Measurements from ENCODE around the gene UGT1A8. TPM values are rescaled to one million over a fixed set of nuclear protein-coding genes. Genes with fewer than 3 reads are reported as not detected.

The UGT1A8 gene
- total and polyA plus RNA-seq, 9 of the 15 experiments (the other 6 are each of a cell fraction or from before 2014, with no cell fraction given), result 0.04 TPM; not detected in 8

DNA sequence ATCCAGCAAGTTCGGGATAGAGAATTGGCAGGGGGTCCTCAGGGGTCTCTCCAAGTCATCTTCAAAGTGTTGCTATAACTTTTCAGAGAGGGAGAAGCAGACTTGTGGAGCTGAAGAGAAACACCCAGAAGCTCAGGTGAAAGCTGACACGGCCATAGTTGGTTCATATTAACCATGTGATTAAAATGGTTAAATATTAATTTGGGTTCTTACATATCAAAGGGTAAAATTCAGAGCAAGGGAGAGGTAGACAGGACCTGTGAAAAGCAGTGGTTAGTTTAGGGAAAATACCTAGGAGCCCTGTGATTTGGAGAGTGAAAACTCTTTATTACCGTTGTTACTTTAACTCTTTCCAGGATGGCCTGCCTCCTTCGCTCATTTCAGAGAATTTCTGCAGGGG lies 75.2 kb downstream of the UGT1A8 start, which contains the start of gene UGT1A6 (continued):
- TF ChIP-seq, protein P1, sequence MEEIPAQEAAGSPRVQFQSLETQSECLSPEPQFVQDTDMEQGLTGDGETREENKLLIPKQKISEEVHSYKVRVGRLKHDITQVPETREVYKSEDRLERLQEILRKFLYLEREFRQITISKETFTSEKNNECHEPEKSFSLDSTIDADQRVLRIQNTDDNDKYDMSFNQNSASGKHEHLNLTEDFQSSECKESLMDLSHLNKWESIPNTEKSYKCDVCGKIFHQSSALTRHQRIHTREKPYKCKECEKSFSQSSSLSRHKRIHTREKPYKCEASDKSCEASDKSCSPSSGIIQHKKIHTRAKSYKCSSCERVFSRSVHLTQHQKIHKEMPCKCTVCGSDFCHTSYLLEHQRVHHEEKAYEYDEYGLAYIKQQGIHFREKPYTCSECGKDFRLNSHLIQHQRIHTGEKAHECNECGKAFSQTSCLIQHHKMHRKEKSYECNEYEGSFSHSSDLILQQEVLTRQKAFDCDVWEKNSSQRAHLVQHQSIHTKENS (CRISPR knock-in tag; IDR thresholded peaks at IDR 0.05), result no peak
- no peak for TF ChIP-seq GATAD2B (IDR thresholded peaks at IDR 0.05; ENCODE audit: borderline replicate concordance)
- TF ChIP-seq SRF (CRISPR knock-in tag; IDR thresholded peaks at IDR 0.05), result no peak
- TF ChIP-seq TAF1 (IDR thresholded peaks at IDR 0.05; ENCODE audit: control insufficient read depth, extremely low read depth, insufficient read depth, low read length, severe bottlenecking), result no peak
- TF ChIP-seq NELFE (IDR thresholded peaks at IDR 0.05; ENCODE audit: insufficient read depth, insufficient read length), result no peak
- no peak for TF ChIP-seq KAT2B (IDR thresholded peaks at IDR 0.05; ENCODE audit: low read depth, low read length)

DNA sequence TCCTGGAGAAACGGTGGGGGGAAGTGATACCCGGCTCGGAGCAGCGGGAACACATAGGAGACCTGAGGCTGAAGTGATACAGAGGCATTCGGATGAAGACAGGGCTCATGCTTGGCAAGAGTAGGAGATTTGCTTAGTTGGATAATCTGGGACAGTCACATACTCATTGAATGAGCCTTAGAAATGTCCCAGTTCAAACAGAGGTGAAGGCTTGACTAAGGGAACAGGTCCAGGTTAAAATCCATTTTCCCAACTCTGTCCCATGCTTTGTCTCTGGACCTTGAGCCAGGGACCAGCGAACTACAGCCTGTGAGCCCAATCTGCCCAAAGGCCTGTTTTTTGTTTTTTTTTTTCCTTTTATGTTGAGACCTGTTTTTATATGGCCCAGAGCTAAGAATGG lies 76.5 kb downstream of the UGT1A8 start:
- peaks cover 0 to 8% of the 10 kb centered on the region in 2 experiments; a peak in 3 of 5 replicates for H3K27me3 ChIP-seq (ENCODE audit: control insufficient read depth in 2 of 2, insufficient read depth in 2 of 2, low read length in 2 of 2)
- H3K27ac ChIP-seq (ENCODE audit: extremely low read depth, low read depth, low read length), result no peak overlapping the region
- no peak overlapping the region for H3K9ac ChIP-seq (ENCODE audit: insufficient read depth in 1 of 2, low read depth in 2 of 2, low read length in 2 of 2)
- FAIRE-seq (no peak), DNase-seq (ENCODE audit: extremely low read depth in 1 of 4, low spot score in 3 of 4) (no peak), ATAC-seq (no peak)
- no peak overlapping the region for H3K4me2 ChIP-seq (ENCODE audit: insufficient read depth, low read length)
- no peaks in the 10 kb centered on the region for H3K9me3 ChIP-seq (replicated peaks; ENCODE audit: control insufficient read depth, insufficient read depth, low read depth, low read length)
- H3K79me2 ChIP-seq (ENCODE audit: control insufficient read depth, insufficient read depth, low read length), result no peaks in the 10 kb centered on the region
- CTCF ChIA-PET (ENCODE audit: low intra/inter-chr PET ratio), result interaction anchor here (0.6 kb wide), 1 partner anchor 1340 kb away, joined by 3 read pairs; no protein-coding TSS in a partner anchor
- H4K20me1 ChIP-seq (replicated peaks; ENCODE audit: control insufficient read depth, insufficient read depth, low read length), result no peaks in the 10 kb centered on the region
- in situ Hi-C loops (cut with MboI) (no loop called here), intact Hi-C loops (cut with micrococcal nuclease) (no loop called here)
- H3K4me1 ChIP-seq (replicated peaks in 1 of 2; ENCODE audit: control insufficient read depth in 2 of 2, insufficient read depth in 2 of 2, low read length in 2 of 2), result no peaks in the 10 kb centered on the region; a peak in 1 of 5 replicates
- no peak overlapping the region for H3K4me3 ChIP-seq
- POLR2A ChIA-PET, result no interaction called here
- H3K9me1 ChIP-seq (ENCODE audit: control insufficient read depth, insufficient read depth, low read length), result no peaks in the 10 kb centered on the region
- no TSS peak for BruUV-seq (replicated peaks)
- H3K36me3 ChIP-seq (ENCODE audit: control insufficient read depth, insufficient read depth, low read length), result no peaks in the 10 kb centered on the region
- 3% methylated on average over 6 of the region's 6 CpGs for WGBS (ENCODE audit: insufficient coverage, low coverage, missing lambda C conversion rate)
- TF ChIP-seq ZFP36 (IDR thresholded peaks at IDR 0.05; ENCODE audit: low read depth, low read length, partially characterized antibody) (no peak), TAF1 (IDR thresholded peaks at IDR 0.05; ENCODE audit: control insufficient read depth, extremely low read depth, insufficient read depth, low read length, severe bottlenecking) (no peak), BRCA1 (IDR thresholded peaks at IDR 0.05) (no peak), BRCA1 (CRISPR knock-in tag; IDR thresholded peaks at IDR 0.05) (no peak), ZNF3 (CRISPR knock-in tag; IDR thresholded peaks at IDR 0.05) (no peak), ATF7 (IDR thresholded peaks at IDR 0.05) (no peak), PML (IDR thresholded peaks at IDR 0.05; ENCODE audit: low read length) (no peak), ZNF696 (CRISPR knock-in tag; conservative IDR thresholded peaks at IDR 0.05) (no peak)
- no peak overlapping the region for H2AFZ ChIP-seq (ENCODE audit: low read depth, low read length)
